T47D (cell line): ENCODE results near the gene SPACA5B.
A peak's percentile ranks its signal among the peaks of the same experiment; 100 is the strongest.
"Not testable (repeated sequence)": the region's sequence is repeated elsewhere in the genome, so short reads cannot be mapped to it uniquely, and the experiment has no call there.

Source experiments
- DNase-seq, 2 experiments: peaks; one replicate each; pipeline versions ENCODE4 v3.0.0 to v3.0.0-alpha.2; 2011 to 2012; ENCODE audit warnings: low read depth in 1 of 2, low spot score in 1 of 2
- JUND ChIP-seq: IDR thresholded peaks from 2 replicates; pipeline ENCODE4 v1.6.1; 2012; ENCODE audit warnings: low read depth
- in situ Hi-C: cut with HindIII; loops from 2 replicates; pipeline ENCODE4 v1.10.0; 2016; ENCODE audit warnings: low sequenced_read_pairs, low pct_unique_long_range_greater_than_20kb

SPACA5B gene

DNA sequence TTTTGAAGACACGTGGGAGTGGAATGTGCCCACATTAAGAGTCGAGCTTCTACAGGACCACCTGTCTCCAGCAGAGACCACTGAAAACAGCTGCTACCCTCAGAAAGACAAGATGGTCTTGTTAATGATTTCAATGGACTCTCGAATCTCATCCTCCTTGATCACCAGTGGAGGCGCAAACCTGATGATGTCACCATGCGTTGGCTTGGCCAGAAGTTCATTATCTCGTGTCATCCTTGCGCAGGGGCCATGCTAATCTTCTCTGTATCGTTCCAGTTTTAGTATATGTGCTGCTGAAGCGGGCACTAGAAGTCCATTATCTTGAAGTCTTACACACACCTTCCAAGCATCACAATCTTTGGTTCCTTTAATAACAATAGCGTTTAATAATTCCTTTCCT, 23.3 kb downstream of the SPACA5B start:
- no peak for DNase-seq
- in situ Hi-C loops = no loop called here
- no peak for TF ChIP-seq JUND

GRCh38 chrX:48154796-48155195, 24.4 kb downstream of the SPACA5B start:
- DNase-seq = no peak
- in situ Hi-C loops = no loop called here
- no peak for TF ChIP-seq JUND

DNA sequence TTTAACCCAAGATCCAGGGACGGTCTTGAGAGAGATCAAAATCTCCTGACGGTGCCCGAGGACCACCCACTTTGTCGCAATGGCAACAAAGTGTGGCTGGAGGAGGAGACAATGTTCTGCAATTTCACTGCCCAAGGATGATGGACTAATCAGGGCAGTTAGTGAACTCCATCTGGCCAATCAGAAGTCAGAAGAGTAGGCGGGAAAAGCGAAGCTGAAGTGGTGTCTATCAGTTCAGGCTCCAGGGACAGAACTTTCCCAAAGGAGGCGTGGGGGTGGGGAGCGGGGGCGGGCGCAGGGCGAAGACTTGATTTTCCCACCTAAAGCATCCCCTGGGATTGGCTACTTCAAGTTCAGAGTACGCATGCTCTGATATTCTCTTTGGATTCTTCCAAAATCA, 25.6 kb downstream of the SPACA5B start:
- DNase-seq = peak in 1 of 2 experiments; percentile 2
- TF ChIP-seq JUND = no peak
- in situ Hi-C loops = no loop called here

DNA sequence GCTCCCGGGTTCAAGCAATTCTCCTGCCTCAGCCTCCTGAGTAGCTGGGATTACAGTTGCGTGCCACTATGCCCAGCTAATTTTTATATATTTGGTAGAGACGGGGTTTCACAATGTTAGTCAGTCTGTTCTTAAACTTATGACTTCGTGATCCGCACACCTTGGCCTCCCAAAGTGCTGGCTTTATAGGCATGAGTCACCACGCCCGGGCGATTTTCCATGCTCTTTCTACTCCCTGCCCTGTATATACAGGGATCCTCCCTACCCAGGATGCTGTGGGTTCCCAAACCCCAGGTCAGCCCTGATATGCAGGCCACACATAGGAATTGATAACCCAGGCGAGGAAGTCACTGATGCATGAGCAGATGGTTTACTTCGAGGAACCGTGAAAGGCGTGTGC, 34.8 kb downstream of the SPACA5B start:
- TF ChIP-seq JUND = no peak
- DNase-seq = no peak
- in situ Hi-C loops = no loop called here

DNA sequence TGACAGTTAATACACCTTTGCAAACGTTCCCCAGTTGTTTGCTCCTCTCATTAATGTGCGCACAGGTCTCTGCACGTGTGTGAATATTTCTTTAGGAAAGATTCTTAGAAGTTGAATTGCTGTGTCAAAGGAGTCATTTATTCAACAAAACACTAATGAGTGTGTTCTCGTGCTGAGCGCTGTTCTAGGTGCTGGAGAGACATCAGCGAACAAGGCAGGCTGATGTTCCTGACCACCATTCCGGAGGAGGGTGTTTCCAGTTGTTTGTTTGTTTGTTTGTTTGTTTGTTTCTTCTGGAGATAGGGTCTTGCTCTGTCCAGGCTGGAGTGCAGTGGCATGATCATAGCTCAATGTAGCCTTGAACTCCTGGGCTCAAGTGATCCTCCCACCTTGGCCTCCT, 35.9 kb downstream of the SPACA5B start:
- in situ Hi-C loops, DNase-seq: not testable (repeated sequence)

DNA sequence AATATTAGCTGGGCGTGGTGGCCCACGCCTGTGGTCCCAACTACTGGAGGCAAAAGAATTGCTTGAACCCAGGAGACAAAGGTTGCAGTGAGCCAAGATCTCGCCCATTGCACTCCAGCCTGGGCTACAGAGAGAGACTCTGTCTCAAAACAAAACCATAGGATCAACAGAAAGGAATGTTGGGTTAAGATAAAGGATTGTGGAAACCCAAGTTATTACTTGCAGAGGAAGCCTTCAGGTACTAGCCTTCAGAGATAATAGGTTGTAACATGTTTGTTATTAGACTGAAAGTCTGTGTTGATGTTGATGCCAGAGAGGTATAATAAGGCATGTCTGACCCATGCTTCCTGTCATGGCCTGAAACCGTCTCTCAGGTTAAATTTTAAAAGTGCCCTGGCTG, 49.3 kb downstream of the SPACA5B start:
- in situ Hi-C loops = no loop called here
- TF ChIP-seq JUND = no peak
- no peak for DNase-seq

GRCh38 chrX:48180811-48181210, 50.4 kb downstream of the SPACA5B start:
- DNase-seq = peak in 1 of 2 experiments; percentile 0
- no peak for TF ChIP-seq JUND
- in situ Hi-C loops = no loop called here

DNA sequence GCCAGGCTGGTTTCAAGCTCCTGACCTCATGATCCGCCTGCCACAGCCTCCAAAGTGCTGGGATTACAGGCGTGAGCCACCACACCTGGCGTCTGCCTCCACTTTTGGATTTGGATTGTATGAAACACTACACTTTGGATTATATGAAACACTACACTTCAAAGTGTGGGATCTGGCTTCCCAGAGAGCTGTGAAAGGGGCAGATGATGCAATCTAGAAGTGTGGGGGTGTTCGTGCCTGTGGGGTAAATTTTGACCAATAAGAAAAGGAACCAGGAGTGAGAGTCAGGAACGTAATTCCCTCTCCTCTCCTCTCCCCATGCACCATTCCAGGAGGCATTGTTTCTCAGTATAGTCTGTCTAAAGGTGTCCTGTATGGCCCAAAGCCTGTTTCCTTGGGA, 51.5 kb downstream of the SPACA5B start:
- DNase-seq, in situ Hi-C loops: not testable (repeated sequence)
